ENCODE results near the gene HIF3A. TPM values are rescaled to one million over a fixed set of nuclear protein-coding genes. Genes with fewer than 3 reads are reported as not detected.

HIF3A gene
- 100 to 1,000 TPM in 1 of 4 donors, 10 to 100 TPM in 3; 33.3 to 222 (median 60.3) TPM for total RNA-seq

GRCh38 chr19:46296722-46297461 is at the start of gene HIF3A:
TSS of gene HIF3A (plus strand) at chr19:46297042. CDS start at chr19:46297077, 35 bp downstream.
- TF ChIP-seq, protein P1, sequence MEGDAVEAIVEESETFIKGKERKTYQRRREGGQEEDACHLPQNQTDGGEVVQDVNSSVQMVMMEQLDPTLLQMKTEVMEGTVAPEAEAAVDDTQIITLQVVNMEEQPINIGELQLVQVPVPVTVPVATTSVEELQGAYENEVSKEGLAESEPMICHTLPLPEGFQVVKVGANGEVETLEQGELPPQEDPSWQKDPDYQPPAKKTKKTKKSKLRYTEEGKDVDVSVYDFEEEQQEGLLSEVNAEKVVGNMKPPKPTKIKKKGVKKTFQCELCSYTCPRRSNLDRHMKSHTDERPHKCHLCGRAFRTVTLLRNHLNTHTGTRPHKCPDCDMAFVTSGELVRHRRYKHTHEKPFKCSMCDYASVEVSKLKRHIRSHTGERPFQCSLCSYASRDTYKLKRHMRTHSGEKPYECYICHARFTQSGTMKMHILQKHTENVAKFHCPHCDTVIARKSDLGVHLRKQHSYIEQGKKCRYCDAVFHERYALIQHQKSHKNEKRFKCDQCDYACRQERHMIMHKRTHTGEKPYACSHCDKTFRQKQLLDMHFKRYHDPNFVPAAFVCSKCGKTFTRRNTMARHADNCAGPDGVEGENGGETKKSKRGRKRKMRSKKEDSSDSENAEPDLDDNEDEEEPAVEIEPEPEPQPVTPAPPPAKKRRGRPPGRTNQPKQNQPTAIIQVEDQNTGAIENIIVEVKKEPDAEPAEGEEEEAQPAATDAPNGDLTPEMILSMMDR (IDR thresholded peaks at IDR 0.05; ENCODE audit: low read depth): no peak

GRCh38 chr19:46250076-46250735 is 46.6 kb upstream of the HIF3A start:
- TF ChIP-seq, protein P1 (IDR thresholded peaks at IDR 0.05; ENCODE audit: low read depth): no peak

DNA sequence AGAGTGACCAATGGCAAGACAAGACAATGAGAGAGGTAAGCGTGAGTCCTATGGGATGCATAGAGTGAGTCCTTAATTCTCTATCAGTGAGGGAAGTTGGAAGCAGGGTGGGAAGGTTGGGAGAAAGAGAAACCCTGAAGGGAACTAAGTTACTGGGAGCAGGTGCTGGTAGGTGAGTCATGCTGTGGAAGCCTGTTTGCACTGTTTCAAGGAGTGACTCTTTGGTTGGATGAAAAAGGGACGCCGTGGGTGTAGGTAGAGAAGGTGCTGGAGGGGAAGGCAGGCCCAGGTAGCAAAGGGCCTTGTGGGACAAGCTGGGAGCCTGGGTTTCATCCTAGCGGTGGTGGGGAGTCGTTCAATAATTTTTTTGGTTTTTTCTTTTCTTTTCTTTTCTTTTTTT is 45.4 kb upstream of the HIF3A start:
- TF ChIP-seq, protein P1 (IDR thresholded peaks at IDR 0.05; ENCODE audit: low read depth): no peak

GRCh38 chr19:46254776-46255175 is 42.1 kb upstream of the HIF3A start:
- TF ChIP-seq, protein P1 (IDR thresholded peaks at IDR 0.05; ENCODE audit: low read depth): no peak

- TF ChIP-seq, protein P1 (IDR thresholded peaks at IDR 0.05; ENCODE audit: low read depth): no peak
These were observed 40.0 kb upstream of the HIF3A start for GRCh38 chr19:46256855-46257254.

GRCh38 chr19:46265217-46265828 is 31.5 kb upstream of the HIF3A start:
- TF ChIP-seq, protein P1 (IDR thresholded peaks at IDR 0.05; ENCODE audit: low read depth): no peak

DNA sequence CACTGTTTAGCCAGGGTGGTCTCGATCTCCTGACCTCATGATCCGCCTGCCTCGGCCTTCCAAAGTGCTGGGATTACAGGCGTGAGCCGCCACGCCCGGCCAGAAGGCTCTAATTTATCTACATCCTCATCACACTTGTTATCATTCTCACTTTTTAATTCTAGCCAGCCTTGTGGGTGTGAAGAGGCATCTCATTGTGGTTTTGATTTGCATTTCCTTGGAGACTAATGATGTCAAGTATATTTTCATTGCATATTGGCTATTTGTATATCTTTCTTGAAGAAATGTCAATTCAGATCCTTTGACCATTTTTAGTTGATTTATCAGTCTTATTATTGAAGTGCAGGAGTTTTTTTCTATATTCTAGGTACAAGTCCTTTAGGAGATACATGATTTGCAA is 27.7 kb upstream of the HIF3A start:
- TF ChIP-seq, protein P1 (IDR thresholded peaks at IDR 0.05; ENCODE audit: low read depth): no peak

All from subcutaneous adipose tissue (tissue), 4 donors.